DMS 273 (cell line): Measurements from ENCODE around the gene NPSR1.
"Not testable (repeated sequence)": the region's sequence is repeated elsewhere in the genome, so short reads cannot be mapped to it uniquely, and the experiment has no call there.

Experiments
- DNase-seq: peaks from one replicate; lab custom pipeline; 2025; ENCODE audit not compliant: unreplicated experiment; lab: John Stamatoyannopoulos, UW

Gene NPSR1

DNA sequence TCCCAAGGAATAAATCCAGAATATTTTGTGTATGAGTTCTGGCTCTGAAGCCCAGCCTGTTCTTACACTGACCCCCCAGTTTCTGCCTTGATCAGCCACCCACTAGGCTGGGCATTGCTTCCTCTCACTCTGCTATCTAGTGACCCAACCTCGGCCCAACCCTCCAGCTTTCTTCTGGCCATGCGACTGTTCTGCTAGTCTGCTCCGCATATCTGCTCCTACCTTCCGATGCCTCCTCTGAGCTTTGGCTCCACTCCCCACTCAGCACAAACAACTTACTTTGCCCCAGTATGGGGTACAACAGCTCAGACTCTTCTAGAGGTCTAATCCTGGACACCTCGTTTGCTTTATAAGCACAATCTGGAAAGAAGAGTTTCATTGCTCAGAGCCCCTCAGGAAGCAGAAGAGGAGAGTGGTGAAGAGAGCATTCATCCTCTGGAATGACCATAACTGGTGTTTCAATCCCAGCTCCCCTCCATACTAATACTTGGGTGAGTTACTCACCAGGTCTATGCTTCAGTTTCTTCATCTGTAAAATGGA lies 99.6 kb downstream of the NPSR1 start:
- DNase-seq = no peak

DNA sequence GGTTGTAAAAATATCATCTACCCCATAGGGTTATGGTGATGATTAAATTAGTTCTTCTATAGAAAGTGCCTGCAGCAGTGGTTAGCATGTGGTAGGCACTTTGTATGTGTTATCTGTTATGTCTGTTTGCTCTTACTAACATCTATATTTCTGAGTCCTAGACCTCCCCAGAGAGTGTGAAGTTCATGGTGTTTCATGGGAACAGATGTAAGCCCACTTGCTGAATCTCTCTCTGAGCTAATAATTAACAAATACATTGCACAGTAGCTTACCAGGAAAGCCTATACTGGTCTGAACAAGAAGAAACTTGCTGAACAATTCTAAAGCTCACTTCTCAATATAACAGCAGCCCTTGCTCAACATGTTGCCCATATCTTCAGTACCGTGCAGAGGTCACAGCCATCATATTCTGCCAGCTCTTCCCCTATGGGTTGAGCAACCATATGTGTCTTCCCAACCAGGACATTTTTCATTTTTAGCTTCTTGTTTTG lies 100.1 kb downstream of the NPSR1 start:
- DNase-seq = peak; percentile 17

DNA sequence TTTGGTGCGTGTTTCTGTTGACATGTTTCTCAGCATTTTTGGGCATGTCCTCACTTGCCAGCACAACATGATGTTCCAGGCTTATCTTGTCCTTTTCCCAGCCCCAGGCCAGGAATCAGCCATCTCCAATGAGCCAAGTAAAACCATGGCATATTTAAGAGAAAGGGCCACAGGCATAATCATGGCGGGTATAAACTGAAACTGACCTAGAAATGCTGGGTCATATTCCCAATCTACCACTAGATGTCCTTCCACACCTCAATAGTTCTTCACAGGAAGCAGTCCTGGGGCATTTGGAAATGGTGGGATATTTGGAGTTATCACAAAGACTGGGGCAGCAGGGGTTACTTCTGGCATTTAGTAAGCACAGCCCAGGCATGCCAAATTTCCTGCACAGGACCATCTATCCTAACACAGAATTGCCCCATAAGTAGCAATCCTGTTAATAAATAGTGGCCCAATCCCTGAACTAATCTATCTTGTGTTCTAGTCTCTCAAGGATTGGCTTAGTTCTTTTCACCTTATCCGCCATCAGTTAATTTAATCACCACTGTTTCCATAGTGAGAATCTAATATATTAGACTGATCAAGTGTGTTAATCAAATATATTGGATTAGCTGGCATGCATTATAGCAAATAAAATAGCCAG lies 101.6 kb downstream of the NPSR1 start:
- DNase-seq = peak; percentile 88

DNA sequence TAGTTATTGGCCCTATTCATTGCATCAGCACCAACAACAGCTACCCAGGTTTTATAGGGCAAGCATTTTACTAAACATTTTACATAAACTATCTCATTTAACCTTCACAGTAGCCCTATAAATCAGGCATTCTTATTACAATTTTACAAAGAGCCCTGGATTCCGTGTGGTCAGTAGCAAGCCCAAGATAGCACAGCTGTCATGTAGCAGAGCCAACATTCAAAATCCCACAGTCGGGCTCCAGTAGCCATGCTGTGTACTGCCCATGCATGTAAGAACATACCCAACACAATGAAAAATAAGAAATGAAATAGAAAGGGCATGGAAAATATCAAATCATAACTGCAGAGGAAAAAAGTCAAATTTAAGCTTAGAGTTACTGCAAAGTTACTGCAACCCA lies 102.3 kb downstream of the NPSR1 start:
- DNase-seq = no peak

DNA sequence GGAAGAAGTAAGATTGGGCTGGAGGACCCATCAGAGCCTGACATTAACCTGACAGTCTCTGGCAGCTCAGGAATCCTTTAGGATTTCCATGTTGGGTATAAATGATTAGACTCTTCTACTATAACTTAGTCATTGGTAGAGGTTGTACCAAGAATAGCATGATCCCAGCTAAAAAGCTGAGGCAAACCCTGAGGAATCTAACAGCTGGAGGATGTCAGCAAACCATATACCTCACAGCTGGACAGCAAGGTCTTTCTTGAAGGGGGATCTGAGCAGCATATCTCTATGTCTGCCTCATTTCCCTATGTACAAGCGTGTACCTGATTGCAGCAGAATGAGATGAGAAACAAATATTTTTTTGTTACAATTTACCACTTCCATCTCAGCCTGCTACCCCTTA lies 103.2 kb downstream of the NPSR1 start:
- DNase-seq = no peak

DNA sequence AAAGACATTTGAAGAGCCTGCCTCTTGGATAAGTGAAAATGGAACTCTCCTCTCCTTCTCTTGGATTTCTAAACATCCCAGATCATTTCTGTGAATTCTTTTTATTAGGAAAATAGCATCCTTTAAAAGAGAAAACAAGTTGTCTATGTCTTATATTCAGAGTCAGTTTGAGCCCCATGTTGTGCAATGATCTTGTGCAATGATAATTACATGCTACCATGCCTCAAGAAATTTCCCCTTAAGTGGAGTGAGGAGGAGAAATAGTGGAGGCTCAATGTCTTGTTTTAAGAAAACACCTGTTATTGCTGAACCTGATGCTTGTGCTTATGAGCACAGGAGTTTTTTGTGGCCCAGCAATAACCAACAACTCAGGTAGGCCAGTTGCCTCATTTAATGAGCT lies 103.6 kb downstream of the NPSR1 start:
- no peak for DNase-seq

DNA sequence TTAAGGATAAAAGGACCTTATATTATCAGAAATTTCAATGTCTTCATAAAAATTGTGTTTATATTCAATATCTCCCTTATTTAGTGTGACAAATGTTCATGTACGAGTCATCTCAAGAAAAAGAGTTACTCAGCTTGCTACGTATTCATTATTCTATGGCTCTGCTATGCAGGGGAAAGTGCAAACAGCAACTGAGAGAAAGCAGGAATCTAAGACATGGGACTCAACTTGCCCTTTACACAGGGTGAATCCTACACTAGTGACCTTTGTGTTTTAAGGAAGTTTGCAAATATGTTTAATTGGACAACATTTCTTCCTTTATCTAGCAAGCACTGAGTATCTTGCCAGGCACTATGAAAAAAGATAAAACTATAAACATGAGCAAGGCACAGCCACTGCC lies 104.7 kb downstream of the NPSR1 start:
- DNase-seq = no peak

DNA sequence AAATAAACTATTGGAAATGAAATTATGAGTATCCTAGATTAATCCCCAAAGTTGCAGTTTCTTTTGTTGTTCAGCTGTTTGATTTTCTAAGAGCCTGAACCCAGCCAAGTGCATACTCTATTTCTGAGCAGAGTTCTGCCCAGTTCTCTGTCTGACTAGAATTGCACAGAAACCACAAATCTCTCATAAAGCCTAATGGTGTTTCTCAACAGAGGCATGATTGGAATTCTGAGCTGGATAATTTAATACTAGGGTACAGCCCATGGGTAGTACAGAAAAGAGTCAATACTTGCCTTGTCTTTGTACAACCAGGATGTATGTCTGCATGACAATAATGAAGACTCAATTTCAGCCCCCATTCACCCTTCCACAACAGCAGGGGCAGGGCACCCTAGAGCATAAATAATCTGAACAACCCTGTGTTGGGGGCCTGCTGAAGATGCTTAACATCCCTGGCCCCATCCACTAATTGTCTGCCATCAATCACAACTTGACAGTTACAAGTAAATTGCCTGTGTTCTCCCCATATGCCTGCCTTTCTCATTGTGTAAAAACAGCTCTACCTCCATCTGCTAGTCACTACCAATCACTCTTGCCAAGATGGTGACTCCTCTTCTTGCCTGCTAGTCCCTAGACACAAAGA lies 114.4 kb downstream of the NPSR1 start:
- peak; percentile 97 for DNase-seq

DNA sequence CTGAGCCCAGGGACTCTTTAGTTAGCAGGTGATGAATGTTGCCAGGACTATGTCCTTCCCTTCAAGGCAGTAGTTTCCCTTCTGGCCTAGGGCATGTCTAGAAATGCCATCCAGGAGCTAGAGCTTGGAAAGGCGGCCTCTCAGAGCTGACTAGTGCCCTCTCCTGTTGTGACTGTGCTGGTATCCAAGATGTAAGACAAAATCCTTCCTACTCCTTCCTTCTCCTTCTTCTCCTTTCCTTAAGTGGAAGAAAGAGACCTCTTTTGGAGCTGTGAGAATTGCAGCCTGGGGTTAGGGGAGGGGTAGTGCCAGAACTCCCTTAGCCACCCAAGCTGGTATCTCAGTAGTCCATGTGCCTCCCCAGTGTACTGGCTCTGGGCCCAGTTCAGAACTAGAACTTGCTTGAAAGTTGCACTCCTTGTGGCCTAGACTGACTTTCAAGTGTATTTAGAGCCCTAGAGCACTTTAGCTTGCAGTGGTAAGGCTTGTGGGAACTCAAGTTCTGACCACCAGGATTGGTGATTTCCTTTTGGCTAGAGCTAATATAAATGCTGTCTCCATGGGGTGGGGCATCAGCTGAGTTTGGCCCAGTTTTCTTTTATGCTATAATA lies 118.8 kb downstream of the NPSR1 start:
- peak; percentile 36 for DNase-seq

DNA sequence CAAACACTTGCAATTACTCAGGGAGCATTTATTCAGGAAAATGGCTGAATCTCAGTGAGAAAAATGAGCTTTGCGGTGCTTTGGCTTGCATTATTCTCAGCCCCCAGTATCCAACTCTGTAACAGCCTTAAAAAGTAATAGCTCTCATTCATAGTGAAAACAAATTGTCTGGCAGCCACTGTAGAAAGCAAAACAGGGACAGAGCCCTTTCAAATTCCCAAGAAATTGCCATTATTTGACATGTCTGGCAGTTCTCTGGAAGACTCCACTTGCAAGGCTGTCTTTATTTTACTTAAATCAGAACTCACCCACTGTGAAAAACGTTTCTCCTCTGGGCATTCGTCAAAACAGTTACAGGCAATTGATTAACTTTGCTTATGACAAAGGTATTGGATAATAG lies 122.5 kb downstream of the NPSR1 start:
- DNase-seq = no peak

DNA sequence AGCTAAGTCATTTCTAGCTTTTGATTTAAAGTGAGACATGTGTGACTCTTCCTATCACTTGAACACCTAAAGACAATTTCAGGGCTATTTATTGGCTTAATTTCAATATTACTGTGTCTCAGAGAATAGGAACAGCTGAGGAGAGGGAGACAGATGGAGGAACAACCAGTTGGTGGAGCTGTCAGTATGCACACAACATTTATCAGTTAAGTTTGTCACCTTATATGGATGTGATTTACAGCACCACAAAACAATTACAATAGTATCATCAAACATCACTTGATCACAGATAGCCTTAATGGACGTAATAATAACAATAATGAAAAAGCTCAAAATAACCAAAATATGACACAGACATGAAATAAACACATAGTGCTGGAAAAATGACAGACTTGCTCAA lies 129.6 kb downstream of the NPSR1 start:
- DNase-seq = peak; percentile 70

DNA sequence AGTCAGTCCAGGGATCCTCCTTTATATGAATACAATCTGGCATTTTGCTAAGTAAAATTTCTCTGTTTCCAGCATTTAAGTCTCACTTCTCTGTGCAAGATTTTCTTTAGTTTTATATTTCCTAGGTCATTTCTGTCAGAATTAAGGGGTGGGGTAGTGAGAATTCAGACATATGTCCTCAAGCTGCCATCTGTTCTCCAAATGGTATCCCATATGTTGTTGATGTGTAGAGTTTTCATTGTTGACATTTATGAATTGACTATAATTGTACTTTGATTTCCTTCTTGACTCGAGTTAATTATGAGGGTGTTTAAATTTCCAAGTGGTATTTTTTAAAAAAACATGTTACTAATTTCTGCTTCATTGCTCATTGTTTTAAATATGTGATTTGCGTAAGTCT lies 148.8 kb downstream of the NPSR1 start:
- DNase-seq = peak; percentile 94

DNA sequence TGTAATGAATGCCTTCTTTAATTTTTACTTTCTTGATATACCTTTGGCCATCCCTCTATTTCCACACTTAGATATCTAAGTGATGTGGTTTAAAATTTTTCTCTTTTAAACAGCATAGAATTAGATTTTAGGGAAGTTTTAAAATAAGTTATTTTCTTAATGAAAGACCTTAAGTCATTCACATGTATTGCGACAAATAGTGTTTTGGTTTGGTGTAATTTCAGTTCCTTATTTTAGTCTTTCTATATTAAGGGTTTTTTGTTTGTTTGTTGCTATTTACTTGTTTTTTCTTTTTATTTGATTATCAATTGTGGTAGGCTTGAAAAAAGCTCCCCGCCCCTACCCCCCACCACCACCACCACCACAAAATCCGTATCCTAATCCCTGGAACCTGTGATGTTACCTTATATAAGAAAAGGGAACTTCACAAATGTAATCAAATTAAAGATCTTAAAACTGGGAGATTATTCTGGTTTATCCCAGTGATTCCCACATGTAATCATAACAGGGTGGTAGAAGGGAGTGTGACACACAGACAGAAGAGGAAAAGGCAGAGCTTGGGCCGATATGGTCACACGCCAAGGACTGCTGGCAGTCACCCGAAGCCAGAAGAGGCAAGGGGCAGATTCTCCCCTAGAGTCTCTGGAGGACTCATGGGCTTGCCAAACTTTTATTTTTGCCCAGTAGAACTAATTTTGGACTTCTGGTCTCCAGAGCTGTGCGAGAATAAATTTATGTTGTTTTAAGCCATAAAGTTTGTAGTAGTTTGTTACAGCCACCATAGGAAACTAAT lies 149.7 kb downstream of the NPSR1 start:
- DNase-seq = peak; percentile 83

DNA sequence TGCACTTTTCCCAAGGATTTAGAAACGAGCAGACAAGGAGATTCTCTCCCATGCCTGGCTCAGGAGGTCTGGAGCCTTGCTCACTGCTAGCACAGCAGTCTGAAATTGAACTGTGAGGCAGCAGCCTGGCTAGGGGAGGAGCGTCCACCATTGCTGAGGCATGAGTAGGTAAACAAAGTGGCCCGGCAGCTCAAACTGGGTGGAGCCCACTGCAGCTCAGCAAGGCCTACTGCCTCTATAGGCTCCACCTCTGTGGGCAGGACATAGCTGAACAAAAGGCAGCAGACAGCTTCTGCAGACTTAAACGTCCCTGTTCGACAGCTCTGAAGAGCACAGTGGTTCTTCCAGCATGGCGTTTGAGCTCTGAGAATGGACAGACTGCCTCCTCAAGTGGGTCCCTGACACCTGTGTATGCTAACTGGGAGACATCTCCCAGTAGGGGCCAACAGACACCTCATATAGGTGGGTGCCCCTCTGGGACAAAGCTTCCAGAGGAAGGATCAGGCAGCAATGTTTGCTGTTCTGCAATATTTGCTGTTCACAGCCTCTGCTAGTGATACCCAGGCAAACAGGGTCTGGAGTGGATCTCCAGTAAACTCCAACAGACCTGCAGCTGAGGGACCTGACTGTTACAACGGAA lies 156.3 kb downstream of the NPSR1 start:
- not testable (repeated sequence) for DNase-seq

DNA sequence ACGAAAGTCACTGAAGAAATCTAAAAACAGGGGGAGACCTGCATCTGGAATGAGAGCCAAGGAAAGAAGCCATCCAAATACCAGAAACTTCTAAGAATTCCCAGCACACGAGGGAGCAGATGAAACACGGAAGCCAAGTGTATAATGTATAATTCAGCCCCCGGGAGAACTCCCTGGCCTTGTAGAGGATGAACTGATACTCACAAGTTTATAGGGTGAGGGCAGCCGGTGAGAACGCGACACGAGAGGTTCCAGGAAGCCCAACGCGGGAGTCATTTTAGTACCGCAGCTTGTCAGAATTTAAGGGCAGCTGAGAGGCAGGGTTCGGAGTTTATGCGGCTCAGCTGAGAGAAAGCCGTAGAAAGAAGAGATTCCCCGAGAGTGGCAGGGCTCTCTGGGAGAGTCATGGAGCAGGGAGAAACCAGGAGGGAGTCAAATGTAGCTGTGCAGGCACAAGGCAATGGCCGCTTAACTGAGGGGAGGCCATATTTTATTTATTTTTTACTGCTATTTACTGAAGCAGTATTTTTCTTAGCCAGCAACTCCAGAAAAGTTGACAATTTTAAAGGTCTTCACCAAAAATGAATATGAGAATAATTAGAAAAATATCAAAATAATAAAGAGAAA lies 164.0 kb downstream of the NPSR1 start:
- DNase-seq = peak; percentile 53

DNA sequence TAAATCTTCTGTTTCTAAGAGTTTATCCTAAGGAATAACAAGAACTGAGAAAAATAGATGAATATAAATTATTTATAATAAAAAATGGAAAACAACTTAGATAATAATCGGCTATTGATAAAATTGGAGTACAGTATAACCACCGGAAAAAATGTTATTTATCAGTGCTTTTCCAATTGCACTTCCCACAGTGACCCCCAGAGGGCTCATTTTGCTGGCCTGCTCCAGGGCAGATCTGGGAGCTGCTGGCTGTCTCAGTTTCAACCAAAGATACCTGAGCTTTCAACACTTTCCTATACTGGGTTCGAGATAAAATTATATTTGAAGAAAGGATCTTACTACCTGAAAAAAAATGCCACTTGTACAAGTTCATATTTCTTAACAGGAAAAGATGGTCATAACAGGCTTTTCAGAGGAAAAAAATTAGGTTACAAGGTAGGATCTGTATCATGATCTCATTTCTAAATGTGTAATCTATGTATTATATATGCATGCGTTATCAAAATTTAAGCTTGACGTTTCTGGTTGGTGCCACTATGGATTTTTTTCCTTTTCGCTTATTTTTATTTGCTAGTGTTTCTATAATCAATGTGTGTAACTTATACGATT lies 165.7 kb downstream of the NPSR1 start:
- DNase-seq = peak; percentile 85

DNA sequence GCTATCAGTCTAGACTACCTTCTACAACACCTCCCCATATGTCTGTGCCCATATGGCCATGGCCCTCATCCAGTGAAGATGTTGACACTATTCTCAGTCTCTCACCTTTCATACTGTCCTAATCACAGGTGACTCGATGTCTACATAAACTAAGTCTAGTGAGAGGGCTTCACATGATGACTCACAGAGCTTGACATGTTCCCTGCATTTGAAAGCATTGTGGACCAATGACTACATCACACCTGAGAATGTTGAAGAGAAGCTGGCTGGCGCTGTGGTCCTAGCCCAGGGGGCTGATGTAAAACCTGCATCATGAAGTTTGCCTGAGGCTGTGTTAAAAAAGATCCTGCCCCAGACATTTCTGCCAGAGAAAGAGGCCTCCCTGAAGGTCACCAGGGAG lies 167.2 kb downstream of the NPSR1 start:
- DNase-seq = no peak

DNA sequence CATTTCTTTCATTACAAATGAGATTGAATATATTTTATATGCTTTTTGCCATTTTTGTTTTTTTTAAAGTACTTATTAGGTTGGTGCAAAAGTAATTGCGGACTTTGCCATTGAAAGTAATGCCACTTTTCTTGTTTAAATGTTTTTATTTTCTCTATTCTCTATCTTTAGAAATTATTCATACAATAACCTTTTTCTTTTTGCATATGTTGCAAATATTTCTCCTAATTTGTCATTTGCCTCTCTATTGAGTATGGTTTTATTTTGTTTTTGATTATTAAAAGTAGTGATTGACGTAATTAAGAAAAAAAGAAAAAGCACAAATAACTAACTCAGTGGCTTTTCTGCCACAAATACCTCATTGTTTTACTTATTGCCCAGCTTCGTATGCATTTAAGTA lies 172.4 kb downstream of the NPSR1 start:
- DNase-seq = no peak

DNA sequence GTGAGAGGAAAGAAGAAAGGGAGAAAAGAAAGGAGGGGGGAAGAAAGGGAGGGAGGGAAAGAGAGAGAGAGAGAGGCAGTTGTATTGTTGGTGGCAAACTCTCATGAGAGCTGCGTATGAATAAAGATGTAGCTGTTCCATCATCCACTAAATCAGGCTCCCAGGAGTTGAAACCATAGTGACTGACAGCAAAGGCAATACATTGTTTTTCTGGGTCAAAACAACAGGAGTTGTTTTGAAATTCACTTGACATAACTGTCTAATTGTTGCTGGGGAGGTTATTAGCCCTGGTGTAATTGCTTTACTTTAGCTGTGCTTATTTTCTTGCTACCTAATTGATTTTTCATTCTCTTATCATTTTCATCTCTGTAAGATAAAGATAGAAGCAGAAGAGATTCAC lies 173.4 kb downstream of the NPSR1 start:
- DNase-seq = no peak

DNA sequence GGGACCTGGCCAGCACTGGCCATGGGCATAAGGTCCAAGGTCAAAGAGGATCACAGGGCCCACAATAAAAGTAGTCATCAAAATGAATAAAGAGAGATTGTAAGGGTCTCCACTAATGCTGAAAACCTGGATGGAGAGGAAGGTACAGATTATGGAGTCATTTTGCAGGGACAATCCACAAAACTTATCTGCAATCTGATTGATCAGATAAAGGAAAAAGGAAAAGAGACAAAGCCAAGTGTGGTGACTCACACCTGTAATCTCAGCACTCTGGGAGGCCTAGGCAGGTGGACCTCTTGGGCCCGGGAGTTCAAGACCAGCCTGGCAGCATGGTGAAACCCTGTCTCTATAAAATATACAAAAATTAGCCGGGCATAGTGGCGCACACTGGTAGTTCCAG lies 174.0 kb downstream of the NPSR1 start:
- no peak for DNase-seq
